Endometrium (tissue), 2 donors: ENCODE data around the gene CX3CR1.

ENCODE experiments used
- FAIRE-seq: peaks from 2 replicates; lab custom pipeline; 2012; peaks lifted over from hg19 to GRCh38; lab: Jason Lieb, UNC
- donor health status: control.
- donor health status: control.

The CX3CR1 gene

GRCh38 chr3:39222939-39223338 is 56.9 kb downstream of the CX3CR1 start:
- no peak for FAIRE-seq

DNA sequence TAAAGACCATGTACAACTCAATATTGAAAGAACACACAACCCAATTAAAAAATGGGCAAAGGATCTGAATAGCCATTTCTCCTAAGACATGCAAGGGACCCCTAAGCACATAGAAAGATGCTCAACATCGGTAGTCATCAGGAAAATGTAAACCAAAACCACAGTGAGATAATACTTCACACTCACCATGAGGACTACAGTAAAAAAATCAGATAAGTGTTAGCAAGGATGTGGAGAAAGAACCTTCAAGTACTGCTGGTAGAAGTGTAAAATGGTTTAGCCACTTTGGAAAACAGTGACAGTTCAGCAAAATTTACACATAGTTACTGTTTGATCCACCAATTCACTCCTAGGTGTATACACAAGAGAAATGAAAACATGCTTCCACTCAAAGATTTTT is 57.4 kb downstream of the CX3CR1 start:
- no peak for FAIRE-seq

DNA sequence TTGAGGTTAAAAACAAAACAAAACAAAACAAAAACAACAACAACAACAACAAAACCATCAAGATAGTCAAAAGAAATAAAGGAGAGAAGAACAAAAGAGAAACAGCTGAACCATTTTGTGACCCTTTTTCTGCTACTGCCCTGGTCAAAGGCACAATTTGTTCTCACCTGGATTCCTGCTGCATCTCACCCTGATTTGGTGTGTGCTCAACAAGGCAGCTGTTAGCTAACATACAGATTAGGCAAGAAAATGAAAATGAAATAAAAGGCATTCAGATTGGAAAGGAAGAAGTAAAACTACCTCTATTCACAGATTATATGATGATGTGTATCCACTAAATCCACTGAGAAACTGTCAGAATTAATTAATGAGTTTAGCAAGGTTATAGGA is 58.7 kb downstream of the CX3CR1 start:
- FAIRE-seq = no peak

GRCh38 chr3:39220407-39221140 is 59.3 kb downstream of the CX3CR1 start:
- no peak for FAIRE-seq

- FAIRE-seq = no peak
These were observed 60.1 kb downstream of the CX3CR1 start for GRCh38 chr3:39219702-39220101.

- no peak for FAIRE-seq
These were observed 63.6 kb downstream of the CX3CR1 start for GRCh38 chr3:39216176-39216790.

DNA sequence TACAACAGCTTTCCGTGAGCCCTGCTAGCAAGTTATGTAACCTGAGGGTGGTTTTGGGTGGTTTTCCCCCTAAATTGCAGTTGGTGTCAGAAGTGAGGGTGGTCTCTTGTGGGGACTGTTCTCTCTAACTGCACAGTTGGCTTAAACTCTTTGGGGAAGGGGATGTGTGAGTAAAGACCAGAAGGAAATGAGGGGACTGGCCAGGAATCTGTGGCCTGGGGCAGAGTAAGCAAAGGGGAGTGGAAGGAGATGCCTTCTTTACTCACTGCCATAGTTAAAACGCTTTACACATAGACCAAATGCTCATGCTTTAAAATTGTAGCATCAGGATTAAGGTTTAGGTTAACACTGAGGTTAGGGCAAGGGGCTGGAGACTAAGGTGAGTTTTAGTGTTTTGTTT is 66.2 kb downstream of the CX3CR1 start:
- FAIRE-seq = no peak
